Osteoblast (primary cell): ENCODE results near the gene VRK3. TPM values are rescaled to one million over a fixed set of nuclear protein-coding genes. Genes with fewer than 3 reads are reported as not detected.
A peak's percentile ranks its signal among the peaks of the same experiment; 100 is the strongest.

Experiments
- DNase-seq: peaks from one replicate; pipeline ENCODE4 v3.0.0; 2011; ENCODE audit warnings: low spot score, mixed read lengths; ENCODE audit not compliant: insufficient read length; ENCODE audit errors: missing footprints
- H2AFZ ChIP-seq: 2 replicates; pipeline ENCODE4 v1.6.0; 2011; ENCODE audit warnings: mild to moderate bottlenecking, low read length
- H3K27ac ChIP-seq: 2 replicates; pipeline ENCODE4 v1.5.1; 2011; ENCODE audit warnings: mild to moderate bottlenecking, low read depth, low read length, moderate library complexity
- H3K27me3 ChIP-seq: 2 replicates; pipeline ENCODE4 v1.6.0; 2012; ENCODE audit warnings: mild to moderate bottlenecking, control low read depth, inconsistent platforms, low read length, moderate library complexity; ENCODE audit not compliant: insufficient read depth
- H3K36me3 ChIP-seq: 2 replicates; pipeline ENCODE4 v1.5.1; 2011; ENCODE audit warnings: mild to moderate bottlenecking, low read length, control low read depth, moderate library complexity; ENCODE audit not compliant: insufficient read depth
- H3K4me1 ChIP-seq: 2 replicates; pipeline ENCODE4 v1.5.1; 2011; ENCODE audit warnings: mild to moderate bottlenecking, low read length, control low read depth, moderate library complexity; ENCODE audit not compliant: insufficient read depth
- H3K4me2 ChIP-seq: 2 replicates; pipeline ENCODE4 v1.6.0; 2011; ENCODE audit warnings: mild to moderate bottlenecking, low read length; ENCODE audit not compliant: insufficient read depth
- H3K4me3 ChIP-seq: fragments of 200-600 bp; sonication (generic); 3 replicates; pipeline ENCODE4 v1.5.1; 2012; ENCODE audit warnings: mild to moderate bottlenecking, low read length, inconsistent platforms; ENCODE audit not compliant: insufficient read depth
- H3K79me2 ChIP-seq: 2 replicates; pipeline ENCODE4 v1.6.0; 2012; ENCODE audit warnings: mild to moderate bottlenecking, low read length, control low read depth, inconsistent platforms; ENCODE audit not compliant: insufficient read depth
- H3K9me3 ChIP-seq: 2 replicates; pipeline ENCODE4 v1.5.1; 2011; ENCODE audit warnings: low read depth, low read length, control low read depth
- H4K20me1 ChIP-seq: 2 replicates; pipeline ENCODE4 v1.6.0; 2012; ENCODE audit warnings: mild to moderate bottlenecking, low read length, control low read depth; ENCODE audit not compliant: insufficient read depth
- total RNA-seq: library from RNA; depleted of rRNA; stranded (reverse); fragments of >200 nt; gene quantifications from 2 replicates; pipeline ENCODE4 v1.2.3, GENCODE V29; 2012
- TF ChIP-seq, protein P1 (sequence below): IDR thresholded peaks from 2 replicates; pipeline ENCODE4 v1.5.1; 2011; ENCODE audit warnings: mild to moderate bottlenecking, low read depth, low read length, moderate library complexity; ENCODE audit errors: extremely low read depth

VRK3 gene
- total RNA-seq, 1 donor, result 24.2 TPM

GRCh38 chr19:50024719-50025021 lies 502 bp downstream of the VRK3 start:
- H3K9me3 ChIP-seq, result no peaks in the 10 kb centered on the region
- no peak for DNase-seq

GRCh38 chr19:50022823-50023222 lies 2.3 kb downstream of the VRK3 start:
- no peak overlapping the region for H2AFZ ChIP-seq
- peaks cover 17% of the 10 kb centered on the region for H3K4me1 ChIP-seq
- peaks cover 66% of the 10 kb centered on the region for H3K79me2 ChIP-seq
- peaks cover 31% of the 10 kb centered on the region for H4K20me1 ChIP-seq
- H3K4me3 ChIP-seq, result no peak overlapping the region
- peaks cover 13% of the 10 kb centered on the region for H3K36me3 ChIP-seq
- no peak for DNase-seq
- H3K27me3 ChIP-seq, result no peaks in the 10 kb centered on the region
- no peak overlapping the region for H3K4me2 ChIP-seq
- H3K27ac ChIP-seq, result no peak overlapping the region
- H3K9me3 ChIP-seq, result no peaks in the 10 kb centered on the region
- TF ChIP-seq, protein P1, sequence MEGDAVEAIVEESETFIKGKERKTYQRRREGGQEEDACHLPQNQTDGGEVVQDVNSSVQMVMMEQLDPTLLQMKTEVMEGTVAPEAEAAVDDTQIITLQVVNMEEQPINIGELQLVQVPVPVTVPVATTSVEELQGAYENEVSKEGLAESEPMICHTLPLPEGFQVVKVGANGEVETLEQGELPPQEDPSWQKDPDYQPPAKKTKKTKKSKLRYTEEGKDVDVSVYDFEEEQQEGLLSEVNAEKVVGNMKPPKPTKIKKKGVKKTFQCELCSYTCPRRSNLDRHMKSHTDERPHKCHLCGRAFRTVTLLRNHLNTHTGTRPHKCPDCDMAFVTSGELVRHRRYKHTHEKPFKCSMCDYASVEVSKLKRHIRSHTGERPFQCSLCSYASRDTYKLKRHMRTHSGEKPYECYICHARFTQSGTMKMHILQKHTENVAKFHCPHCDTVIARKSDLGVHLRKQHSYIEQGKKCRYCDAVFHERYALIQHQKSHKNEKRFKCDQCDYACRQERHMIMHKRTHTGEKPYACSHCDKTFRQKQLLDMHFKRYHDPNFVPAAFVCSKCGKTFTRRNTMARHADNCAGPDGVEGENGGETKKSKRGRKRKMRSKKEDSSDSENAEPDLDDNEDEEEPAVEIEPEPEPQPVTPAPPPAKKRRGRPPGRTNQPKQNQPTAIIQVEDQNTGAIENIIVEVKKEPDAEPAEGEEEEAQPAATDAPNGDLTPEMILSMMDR, result no peak

More at GRCh38 chr19:50024719-50025021, 502 bp downstream of the VRK3 start:
- Histone ChIP-seq H3K4me2 (peak overlapping the region; percentile 98), H3K79me2 (peaks cover 77% of the 10 kb centered on the region), H3K4me1 (peaks cover 17% of the 10 kb centered on the region), H3K27me3 (no peaks in the 10 kb centered on the region), H3K27ac (peak overlapping the region; percentile 94), H3K4me3 (peak overlapping the region; percentile 100), H4K20me1 (peaks cover 31% of the 10 kb centered on the region), H2AFZ (peak overlapping the region; percentile 98), H3K36me3 (peaks cover 4% of the 10 kb centered on the region)
- TF ChIP-seq, protein P1, result no peak

GRCh38 chr19:50020481-50020880 lies 4.7 kb downstream of the VRK3 start:
- no peak overlapping the region for H3K27ac ChIP-seq
- TF ChIP-seq, protein P1, result no peak
- H2AFZ ChIP-seq, result no peak overlapping the region
- peaks cover 26% of the 10 kb centered on the region for H3K36me3 ChIP-seq
- H3K79me2 ChIP-seq, result peaks cover 47% of the 10 kb centered on the region
- H3K4me2 ChIP-seq, result no peak overlapping the region
- peak; percentile 62 for DNase-seq
- H3K9me3 ChIP-seq, result no peaks in the 10 kb centered on the region
- no peaks in the 10 kb centered on the region for H3K27me3 ChIP-seq
- H4K20me1 ChIP-seq, result peaks cover 37% of the 10 kb centered on the region
- peaks cover 7% of the 10 kb centered on the region for H3K4me1 ChIP-seq
- no peak overlapping the region for H3K4me3 ChIP-seq

DNA sequence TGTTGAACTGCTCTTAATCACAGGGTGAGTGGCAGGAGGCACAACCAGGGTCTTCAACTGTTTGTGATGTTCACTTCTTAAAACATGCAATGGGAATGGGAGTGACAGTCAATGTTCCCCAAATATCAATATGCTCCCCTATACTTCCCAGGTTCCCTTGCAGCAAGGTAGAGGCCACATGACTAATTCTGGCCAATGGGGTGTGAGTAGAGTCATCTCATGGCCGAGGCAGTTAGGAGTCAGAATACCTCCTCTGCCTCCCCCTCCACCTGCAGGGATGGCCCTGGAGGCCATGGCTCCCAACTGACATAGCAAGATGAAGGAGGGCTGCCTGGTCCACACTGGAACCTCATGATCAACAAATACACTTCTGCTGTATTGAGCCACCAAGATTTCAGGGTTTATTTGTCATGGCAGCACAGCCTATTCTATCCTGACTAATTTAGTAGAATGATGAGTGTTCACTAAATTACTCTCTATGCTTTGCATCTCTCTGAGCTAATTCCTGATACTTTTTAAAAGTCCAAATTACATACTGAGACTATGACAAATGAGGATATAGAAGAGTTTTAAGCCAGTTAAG lies 8.9 kb downstream of the VRK3 start:
- Histone ChIP-seq H3K4me2 (no peak overlapping the region), H3K36me3 (peaks cover 46% of the 10 kb centered on the region), H4K20me1 (peaks cover 14% of the 10 kb centered on the region), H3K9me3 (no peaks in the 10 kb centered on the region), H3K4me3 (no peak overlapping the region), H2AFZ (no peak overlapping the region), H3K4me1 (no peaks in the 10 kb centered on the region), H3K27me3 (no peaks in the 10 kb centered on the region), H3K27ac (no peak overlapping the region), H3K79me2 (peaks cover 8% of the 10 kb centered on the region)
- TF ChIP-seq, protein P1, result no peak
- no peak for DNase-seq
